ENCODE data around the gene IL12A. TPM values are rescaled to one million over a fixed set of nuclear protein-coding genes. Genes with fewer than 3 reads are reported as not detected.

The IL12A gene
- total and polyA plus RNA-seq, 2 of the 8 experiments (the other 6 are each of a cell fraction or from before 2014, with no cell fraction given): 0.41 to 0.92 TPM

DNA sequence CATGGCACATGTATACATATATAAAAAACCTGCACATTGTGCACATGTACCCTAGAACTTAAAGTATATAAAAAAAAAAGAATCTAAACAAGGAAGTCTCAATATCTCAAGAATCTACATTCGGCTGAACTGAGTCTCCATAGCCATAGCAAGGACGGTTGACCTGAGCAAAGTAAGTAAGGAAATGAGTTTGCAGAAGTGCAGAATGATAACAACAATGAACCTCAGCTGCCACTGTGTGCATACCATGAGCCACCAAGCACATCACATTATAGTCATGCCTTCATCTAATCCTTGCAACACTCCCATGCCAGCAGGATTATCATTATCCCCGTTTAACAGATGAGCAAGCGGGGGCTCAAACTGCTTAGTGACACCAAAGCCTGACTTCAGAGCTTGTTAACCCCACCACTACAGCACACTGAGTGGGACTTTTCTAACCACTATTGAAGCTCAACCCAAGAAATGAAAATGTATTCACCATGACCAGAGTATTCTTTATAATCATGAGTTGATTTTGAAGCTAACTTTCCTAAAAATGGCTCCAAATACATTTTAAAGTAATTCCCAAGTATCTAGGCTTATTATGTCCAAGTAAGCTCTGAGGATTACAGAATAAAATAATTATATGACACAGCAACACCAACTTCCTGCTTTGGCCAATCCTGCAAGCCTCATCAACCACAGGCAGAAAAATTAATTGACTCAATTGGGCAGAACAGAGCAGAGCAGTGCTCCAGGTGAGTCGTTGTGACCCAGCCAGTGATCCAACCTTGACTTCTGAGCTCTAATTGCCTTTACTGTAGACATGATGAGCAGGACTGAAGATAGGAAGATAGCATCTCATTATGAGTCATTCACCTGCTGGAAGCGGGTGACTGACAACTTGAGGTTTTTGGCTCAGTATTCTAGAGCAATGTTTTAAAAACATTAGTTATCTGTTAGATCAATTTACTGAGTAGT is 47.3 kb upstream of the IL12A start:
- Histone ChIP-seq H3K23ac (ENCODE audit: insufficient read length) (no peak overlapping the region), H4K20me1 (replicated peaks in 1 of 2; ENCODE audit: control insufficient read depth in 1 of 2, insufficient read depth in 2 of 2, low read length in 2 of 2) (no peaks in the 10 kb centered on the region), H3K18ac (ENCODE audit: extremely low read depth, low read length) (no peak overlapping the region), H3K4ac (replicated peaks; ENCODE audit: insufficient read length, low read depth, low read length) (no peak overlapping the region), H3K9me3 (ENCODE audit: insufficient read depth in 2 of 2, low read depth in 1 of 2, low read length in 1 of 2) (peaks cover 0 to under 1% of the 10 kb centered on the region in 2 experiments; a peak in 1 of 4 replicates), H3K56ac (replicated peaks; ENCODE audit: insufficient read length, low read depth, low read length) (no peak overlapping the region), H3K23me2 (ENCODE audit: low read depth, low read length) (no peaks in the 10 kb centered on the region), H2BK20ac (ENCODE audit: low read length) (no peak overlapping the region), H3K27ac (ENCODE audit: low read depth, low read length) (no peak overlapping the region), H4K5ac (ENCODE audit: insufficient read length, low read depth, low read length) (no peak overlapping the region), H3K79me2 (ENCODE audit: control insufficient read depth in 1 of 2, insufficient read depth in 2 of 2, low read length in 2 of 2) (no peaks in the 10 kb centered on the region), H3K4me1 (replicated peaks in 1 of 4; ENCODE audit: control insufficient read depth in 3 of 4, insufficient read depth in 4 of 4, low read length in 3 of 4) (no peaks in the 10 kb centered on the region), H3K27me3 (replicated peaks in 1 of 4; ENCODE audit: control insufficient read depth in 3 of 4, extremely low read depth in 1 of 4, insufficient read depth in 3 of 4, low read length in 3 of 4) (no peaks in the 10 kb centered on the region), H3K79me1 (ENCODE audit: low read depth, low read length) (no peaks in the 10 kb centered on the region), H2BK120ac (replicated peaks; ENCODE audit: low read depth, low read length) (no peak overlapping the region), H3K14ac (ENCODE audit: insufficient read length) (no peak overlapping the region), H3K4me3 (ENCODE audit: extremely low read depth in 1 of 4, insufficient read depth in 2 of 4, low read depth in 3 of 4, low read length in 4 of 4) (no peak overlapping the region), H2AK5ac (ENCODE audit: low read depth, low read length) (no peak overlapping the region), H2AFZ (ENCODE audit: low read length) (no peak overlapping the region), H4K8ac (ENCODE audit: extremely low read depth, insufficient read depth, low read length) (no peak overlapping the region), H2BK15ac (ENCODE audit: low read length) (no peak overlapping the region), H3K36me3 (ENCODE audit: control insufficient read depth in 2 of 4, insufficient read depth in 4 of 4, low read length in 3 of 4) (no peaks in the 10 kb centered on the region), H4K91ac (replicated peaks; ENCODE audit: insufficient read length, low read length) (no peak overlapping the region), H3K9ac (replicated peaks in 1 of 4; ENCODE audit: extremely low read depth in 1 of 4, low read depth in 3 of 4, low read length in 3 of 4) (no peak overlapping the region), H2BK12ac (ENCODE audit: low read depth, low read length) (no peak overlapping the region), H3K4me2 (ENCODE audit: insufficient read depth in 1 of 2, low read depth in 2 of 2, low read length in 2 of 2) (no peak overlapping the region), H2BK5ac (ENCODE audit: low read depth, low read length) (no peak overlapping the region)
- no peak for DNase-seq (ENCODE audit: low read depth in 1 of 2, low spot score in 2 of 2)
- FAIRE-seq: no peak
- WGBS, 2 experiments (ENCODE audit: extremely low coverage in 1 of 2, insufficient coverage in 1 of 2, insufficient read length in 1 of 2, insufficient replicate concordance in 2 of 2, low coverage in 1 of 2, low lambda C conversion rate in 2 of 2, missing lambda C conversion rate in 1 of 2): 93% methylated on average over 6 of the region's 6 CpGs; no CpG with 5 or more reads in 1 of the 2 experiments
- CTCF ChIA-PET (ENCODE audit: partially characterized antibody): interaction anchor here (0.7 to 0.8 kb wide), 3 partner anchors 58 to 499 kb away, joined by 3 read pairs; no protein-coding TSS in a partner anchor
- POLR2A ChIA-PET (ENCODE audit: partially characterized antibody): no interaction called here
- TF ChIP-seq SAP30 (IDR thresholded peaks at IDR 0.05; ENCODE audit: insufficient read depth, insufficient replicate concordance, low read length) (no peak), HDAC6 (IDR thresholded peaks at IDR 0.05; ENCODE audit: low read depth, low read length) (no peak), MAFK (IDR thresholded peaks at IDR 0.05; ENCODE audit: low read depth, low read length) (no peak), RFX5 (IDR thresholded peaks at IDR 0.05; ENCODE audit: borderline replicate concordance, low read depth, low read length) (no peak), RNF2 (IDR thresholded peaks at IDR 0.05; ENCODE audit: borderline replicate concordance, low read depth, low read length, missing control alignments, poor library complexity, severe bottlenecking) (no peak), JUN (IDR thresholded peaks at IDR 0.05; ENCODE audit: low read depth, low read length) (no peak), RBBP5 (IDR thresholded peaks at IDR 0.05; ENCODE audit: borderline replicate concordance, low read depth, low read length) (no peak), ZNF274 (IDR thresholded peaks at IDR 0.05; ENCODE audit: borderline replicate concordance, extremely low read depth, low read length) (no peak)
